MM.1S (cell line): ENCODE measurements around the gene RDH5.

Source experiments
- DNase-seq: peaks from one replicate; pipeline ENCODE4 v3.0.0-alpha.2; 2015
- H2AFZ ChIP-seq: fragments of 300-600 bp; sonication (generic); 2 replicates; pipeline ENCODE4 v1.6.0; 2016; ENCODE audit warnings: antibody characterized with exemption, low read length
- H3F3A ChIP-seq: fragments of 300-600 bp; sonication (generic); 2 replicates; pipeline ENCODE4 v1.6.1; 2016; ENCODE audit warnings: mild to moderate bottlenecking, antibody characterized with exemption, low read length, moderate library complexity, mixed read lengths; ENCODE audit not compliant: insufficient read depth
- H3K27ac ChIP-seq: fragments of 300-600 bp; sonication (generic); 2 replicates; pipeline ENCODE4 v1.5.1; 2016; ENCODE audit warnings: mild to moderate bottlenecking, low read length
- H3K27me3 ChIP-seq: fragments of 300-600 bp; sonication (generic); replicated peaks from 2 replicates; pipeline ENCODE4 v1.6.0; 2016; ENCODE audit warnings: low read length; ENCODE audit not compliant: insufficient read depth
- H3K36me3 ChIP-seq: fragments of 300-600 bp; sonication (generic); replicated peaks from 2 replicates; pipeline ENCODE4 v1.6.1; 2016; ENCODE audit warnings: mild to moderate bottlenecking, low read length, mixed read lengths; ENCODE audit not compliant: insufficient read depth
- H3K4me1 ChIP-seq: fragments of 300-600 bp; sonication (generic); 2 replicates; pipeline ENCODE4 v1.6.1; 2016; ENCODE audit warnings: low read length, mixed read lengths
- H3K4me2 ChIP-seq: fragments of 300-600 bp; sonication (generic); 2 replicates; pipeline ENCODE4 v1.6.0; 2016; ENCODE audit warnings: low read depth, low read length
- H3K4me3 ChIP-seq: fragments of 300-600 bp; sonication (generic); 2 replicates; pipeline ENCODE4 v1.5.1; 2016; ENCODE audit warnings: low read length, mixed read lengths
- H3K79me2 ChIP-seq: fragments of 300-600 bp; sonication (generic); 2 replicates; pipeline ENCODE4 v1.6.1; 2016; ENCODE audit warnings: mixed run types, low read length, mixed read lengths
- H3K9ac ChIP-seq: fragments of 300-600 bp; sonication (generic); 2 replicates; pipeline ENCODE4 v1.6.1; 2016; ENCODE audit warnings: low read length, mixed read lengths
- H3K9me2 ChIP-seq: fragments of 300-600 bp; sonication (generic); replicated peaks from 2 replicates; pipeline ENCODE4 v1.6.1; 2016; ENCODE audit warnings: mild to moderate bottlenecking, low read length, mixed read lengths; ENCODE audit not compliant: insufficient read depth
- H3K9me3 ChIP-seq: fragments of 300-600 bp; sonication (generic); replicated peaks from 2 replicates; pipeline ENCODE4 v1.6.1; 2016; ENCODE audit warnings: mild to moderate bottlenecking, low read length, mixed read lengths; ENCODE audit not compliant: insufficient read depth
- H4K20me1 ChIP-seq: fragments of 300-600 bp; sonication (generic); 2 replicates; pipeline ENCODE4 v1.6.1; 2016; ENCODE audit warnings: mild to moderate bottlenecking, low read length, moderate library complexity, mixed read lengths; ENCODE audit not compliant: insufficient read depth
- CTCF ChIP-seq: fragments of 300-600 bp; sonication (generic); IDR thresholded peaks from 2 replicates; pipeline ENCODE4 v1.5.1; 2016; ENCODE audit warnings: antibody characterized with exemption, low read length, mixed read lengths
- EZH2 ChIP-seq: fragments of 300-600 bp; sonication (generic); optimal IDR thresholded peaks from 2 replicates; pipeline ENCODE3; 2017; ENCODE audit warnings: low read depth, mild to moderate bottlenecking, antibody characterized with exemption, low read length, mixed read lengths
- EZH2phosphoT487 ChIP-seq: fragments of 300-600 bp; sonication (generic); IDR thresholded peaks from 2 replicates; pipeline ENCODE4 v1.6.1; 2018; ENCODE audit warnings: antibody characterized with exemption, low read length

RDH5 gene

GRCh38 chr12:55732288-55732687 is 12.1 kb downstream of the RDH5 start:
- no peak overlapping the region for H2AFZ ChIP-seq
- no peak overlapping the region for H3K4me3 ChIP-seq
- no peak overlapping the region for H3K9ac ChIP-seq
- H3K36me3 ChIP-seq = no peaks in the 10 kb centered on the region
- no peaks in the 10 kb centered on the region for H3K9me2 ChIP-seq
- H3K79me2 ChIP-seq = peaks cover 11% of the 10 kb centered on the region
- no peaks in the 10 kb centered on the region for H4K20me1 ChIP-seq
- TF ChIP-seq EZH2 (no peak), CTCF (no peak), EZH2phosphoT487 (no peak)
- H3K27me3 ChIP-seq = no peaks in the 10 kb centered on the region
- no peak overlapping the region for H3K4me2 ChIP-seq
- no peak overlapping the region for H3K27ac ChIP-seq
- H3K9me3 ChIP-seq = no peaks in the 10 kb centered on the region
- H3F3A ChIP-seq = no peaks in the 10 kb centered on the region
- DNase-seq = no peak
- peaks cover 19% of the 10 kb centered on the region for H3K4me1 ChIP-seq

- no peak overlapping the region for H3K27ac ChIP-seq
- H3K9me2 ChIP-seq = no peaks in the 10 kb centered on the region
- H3K9ac ChIP-seq = no peak overlapping the region
Observed at GRCh38 chr12:55733021-55733555, 12.9 kb downstream of the RDH5 start.

GRCh38 chr12:55733858-55734257 is 13.7 kb downstream of the RDH5 start:
- Histone ChIP-seq H3K4me1 (peaks cover 20% of the 10 kb centered on the region), H3K9me2 (no peaks in the 10 kb centered on the region), H3K79me2 (no peaks in the 10 kb centered on the region), H3K9me3 (no peaks in the 10 kb centered on the region), H3K4me3 (no peak overlapping the region), H4K20me1 (no peaks in the 10 kb centered on the region), H3K4me2 (no peak overlapping the region), H3K36me3 (no peaks in the 10 kb centered on the region), H3K27me3 (no peaks in the 10 kb centered on the region), H3K9ac (no peak overlapping the region), H2AFZ (no peak overlapping the region), H3K27ac (no peak overlapping the region), H3F3A (peaks cover 8% of the 10 kb centered on the region; the same call in 1 of the 2 replicates)
- no peak for DNase-seq
- TF ChIP-seq CTCF (no peak), EZH2phosphoT487 (no peak), EZH2 (no peak)

More at GRCh38 chr12:55733021-55733555, 12.9 kb downstream of the RDH5 start:
- no peaks in the 10 kb centered on the region for H3K9me3 ChIP-seq
- H3K36me3 ChIP-seq = no peaks in the 10 kb centered on the region
- H3K27me3 ChIP-seq = no peaks in the 10 kb centered on the region
- H3K4me2 ChIP-seq = no peak overlapping the region
- no peak overlapping the region for H3K4me3 ChIP-seq
- no peaks in the 10 kb centered on the region for H4K20me1 ChIP-seq
- peaks cover 3% of the 10 kb centered on the region for H3K79me2 ChIP-seq
- no peak overlapping the region for H2AFZ ChIP-seq
- TF ChIP-seq EZH2phosphoT487 (no peak), CTCF (no peak), EZH2 (no peak)
- peaks cover 3% of the 10 kb centered on the region; the same call in 1 of the 2 replicates for H3F3A ChIP-seq
- DNase-seq = no peak
- H3K4me1 ChIP-seq = peaks cover 19% of the 10 kb centered on the region
